HG03108 (cell line): ENCODE data around the gene SRA1.
A peak's percentile ranks its signal among the peaks of the same experiment; 100 is the strongest.
"Not testable (repeated sequence)": the region's sequence is repeated elsewhere in the genome, so short reads cannot be mapped to it uniquely, and the experiment has no call there.

ENCODE experiments used
- ATAC-seq: cut with Tn5 transposase; IDR thresholded peaks from one replicate; pipeline ENCODE4 v1.9.1; 2021; ENCODE audit warnings: moderate library complexity; ENCODE audit not compliant: unreplicated experiment

Gene SRA1

GRCh38 chr5:140557136-140557805 lies at the start of gene SRA1:
Gene SRA1, minus strand, starts transcription at chr5:140557473. Its CDS starts 21 bp downstream, at chr5:140557452.
- peak; percentile 94 for ATAC-seq

GRCh38 chr5:140607031-140607430 lies 49.8 kb upstream of the SRA1 start:
- no peak for ATAC-seq

GRCh38 chr5:140605879-140606278 lies 48.6 kb upstream of the SRA1 start:
- ATAC-seq, result no peak

GRCh38 chr5:140603734-140604133 lies 46.5 kb upstream of the SRA1 start:
- ATAC-seq, result no peak

- not testable (repeated sequence) for ATAC-seq
These were observed 46.1 kb upstream of the SRA1 start for GRCh38 chr5:140603446-140603698.

- ATAC-seq, result no peak
These were observed 44.9 kb upstream of the SRA1 start for GRCh38 chr5:140602147-140602546.

GRCh38 chr5:140600096-140600495 lies 42.8 kb upstream of the SRA1 start:
- ATAC-seq, result no peak

- no peak for ATAC-seq
These were observed 41.6 kb upstream of the SRA1 start for GRCh38 chr5:140598836-140599235.

GRCh38 chr5:140596321-140596741 lies 39.1 kb upstream of the SRA1 start:
- no peak for ATAC-seq

GRCh38 chr5:140595538-140596300 lies 38.4 kb upstream of the SRA1 start:
- ATAC-seq, result no peak

- no peak for ATAC-seq
These were observed 36.9 kb upstream of the SRA1 start for GRCh38 chr5:140594169-140594568.

GRCh38 chr5:140593070-140593469 lies 35.8 kb upstream of the SRA1 start:
- not testable (repeated sequence) for ATAC-seq

- no peak for ATAC-seq
These were observed 34.6 kb upstream of the SRA1 start for GRCh38 chr5:140591747-140592372.

GRCh38 chr5:140590861-140591260 lies 33.6 kb upstream of the SRA1 start:
- ATAC-seq, result no peak

GRCh38 chr5:140588311-140589070 lies 31.2 kb upstream of the SRA1 start:
- ATAC-seq, result no peak

- no peak for ATAC-seq
These were observed 30.2 kb upstream of the SRA1 start for GRCh38 chr5:140587495-140587894.

- ATAC-seq, result not testable (repeated sequence)
These were observed 22.0 kb upstream of the SRA1 start for GRCh38 chr5:140579188-140579747.

- ATAC-seq, result no peak
These were observed 19.5 kb upstream of the SRA1 start for GRCh38 chr5:140576776-140577201.

GRCh38 chr5:140575309-140575708 lies 18.0 kb upstream of the SRA1 start:
- ATAC-seq, result no peak

- no peak for ATAC-seq
These were observed 16.9 kb upstream of the SRA1 start for GRCh38 chr5:140574165-140574564.

GRCh38 chr5:140573683-140574082 lies 16.4 kb upstream of the SRA1 start:
- ATAC-seq, result no peak
